Retina (tissue), 1 donor: ENCODE measurements around the gene AFAP1.

ENCODE experiments used
- DNase-seq: peaks from one replicate; pipeline ENCODE4 v3.0.0-alpha.2; 2016

AFAP1 gene

GRCh38 chr4:7747566-7747965, 192.1 kb downstream of the AFAP1 start:
- DNase-seq, result no peak

- no peak for DNase-seq
Measured at GRCh38 chr4:7747062-7747385, 192.6 kb downstream of the AFAP1 start.

GRCh38 chr4:7746351-7747061, 193.2 kb downstream of the AFAP1 start:
- DNase-seq, result no peak

- no peak for DNase-seq
Measured at GRCh38 chr4:7745301-7745885, 194.3 kb downstream of the AFAP1 start.

GRCh38 chr4:7744142-7744804, 195.4 kb downstream of the AFAP1 start:
- no peak for DNase-seq

- DNase-seq, result no peak
Measured at GRCh38 chr4:7742807-7743280, 196.8 kb downstream of the AFAP1 start.

- DNase-seq, result no peak
Measured at GRCh38 chr4:7741946-7742806, 197.5 kb downstream of the AFAP1 start.

GRCh38 chr4:7740866-7741525, 198.7 kb downstream of the AFAP1 start:
- no peak for DNase-seq

GRCh38 chr4:7739918-7740865, 199.5 kb downstream of the AFAP1 start:
- no peak for DNase-seq

- no peak for DNase-seq
Measured at GRCh38 chr4:7739077-7739917, 200.4 kb downstream of the AFAP1 start.

- no peak for DNase-seq
Measured at GRCh38 chr4:7738458-7739076, 201.1 kb downstream of the AFAP1 start.

GRCh38 chr4:7737752-7738457, 201.8 kb downstream of the AFAP1 start:
- DNase-seq, result no peak

- DNase-seq, result no peak
Measured at GRCh38 chr4:7737268-7737645, 202.4 kb downstream of the AFAP1 start.

GRCh38 chr4:7736436-7737267, 203.0 kb downstream of the AFAP1 start:
- DNase-seq, result no peak

GRCh38 chr4:7735961-7736360, 203.7 kb downstream of the AFAP1 start:
- DNase-seq, result no peak

- no peak for DNase-seq
Measured at GRCh38 chr4:7735395-7735794, 204.3 kb downstream of the AFAP1 start.

- DNase-seq, result no peak
Measured at GRCh38 chr4:7734651-7735260, 204.9 kb downstream of the AFAP1 start.
